ENCODE measurements around the gene ZNF526.

GRCh38 chr19:42246143-42246921 lies 26.2 kb downstream of the ZNF526 start:
- TF ChIP-seq CTCF (IDR thresholded peaks at IDR 0.05): peak; percentile 28 to 57 (median 47)
- no peak for TF ChIP-seq POLR2A (IDR thresholded peaks at IDR 0.05)
